GM12878 (cell line): ENCODE measurements around the gene TIRAP. TPM values are rescaled to one million over a fixed set of nuclear protein-coding genes. Genes with fewer than 3 reads are reported as not detected.

Source experiments
- ATAC-seq: fragments of 200-7000 bp; cut with Tn5 transposase; 3 replicates; pipeline ENCODE4 v1.9.1; 2020; ENCODE audit warnings: mild to moderate bottlenecking, moderate library complexity
- BruUV-seq: library from RNA; stranded (reverse); fragments of 400-500 nt; replicated peaks from 2 replicates; lab custom pipeline; 2021; lab: Mats Ljungman, UMichigan
- CTCF ChIA-PET: fragments of 300-600 bp; sonication (Branson Sonifier 250); formaldehyde crosslinking; extraction: SDS; loops from one replicate; lab custom pipeline; 2021; ENCODE audit warnings: inconsistent platforms; lab: Yijun Ruan, JAX
- POLR2A ChIA-PET: fragments of 350-600 bp; formaldehyde crosslinking; extraction: SDS; loops from one replicate; lab custom pipeline; 2021; ENCODE audit warnings: inconsistent platforms; lab: Charles Lee
- RAD21 ChIA-PET: fragments of 300-600 bp; sonication (Branson Sonifier 250); formaldehyde crosslinking; loops from one replicate; lab custom pipeline; 2023; ENCODE audit warnings: antibody characterized with exemption; ENCODE audit not compliant: unreplicated experiment; lab: Charles Lee
- SMC1A ChIA-PET: fragments of 300-600 bp; sonication (Branson Sonifier 250); formaldehyde crosslinking; loops from one replicate; lab custom pipeline; 2023; ENCODE audit not compliant: unreplicated experiment, uncharacterized antibody; lab: Charles Lee
- DNase-seq: peaks from one replicate; pipeline ENCODE4 v3.0.0-alpha.2; 2011; ENCODE audit warnings: low read depth, low spot score
- FAIRE-seq: peaks from 3 replicates; lab custom pipeline; 2011; peaks lifted over from hg19 to GRCh38; lab: Jason Lieb, UNC
- H2AFZ ChIP-seq: 2 replicates; pipeline ENCODE4 v1.6.0; 2011; ENCODE audit warnings: low read depth, low read length, control low read depth; ENCODE audit not compliant: control insufficient read depth
- H3K27ac ChIP-seq: 2 replicates; pipeline ENCODE4 v1.5.1; 2011; ENCODE audit warnings: control low read depth; ENCODE audit not compliant: control insufficient read depth, insufficient read depth
- H3K27me3 ChIP-seq, 2 experiments: replicated peaks in 1 of 2; 2 replicates each; pipeline versions ENCODE4 v1.6.0 to v1.6.1; 2011; ENCODE audit warnings: low read length in 1 of 2; ENCODE audit not compliant: control insufficient read depth in 2 of 2, insufficient read depth in 2 of 2
- H3K36me3 ChIP-seq, 2 experiments: 2 replicates each; pipeline ENCODE4 v1.5.1; 2011; ENCODE audit warnings: low read length in 1 of 2; ENCODE audit not compliant: control insufficient read depth in 2 of 2, insufficient read depth in 2 of 2
- H3K4me1 ChIP-seq: 2 replicates; pipeline ENCODE4 v1.6.1; 2011; ENCODE audit warnings: mild to moderate bottlenecking, low read length, moderate library complexity, mixed read lengths; ENCODE audit not compliant: control insufficient read depth, insufficient read depth
- H3K4me2 ChIP-seq: 2 replicates; pipeline ENCODE4 v1.6.0; 2011; ENCODE audit warnings: control low read depth; ENCODE audit not compliant: control insufficient read depth, insufficient read depth
- H3K4me3 ChIP-seq: fragments of 200-600 bp; sonication (generic); 2 replicates; pipeline ENCODE4 v1.5.1; 2016
- H3K79me2 ChIP-seq: 2 replicates; pipeline ENCODE4 v1.6.0; 2011; ENCODE audit warnings: low read length; ENCODE audit not compliant: control insufficient read depth, insufficient read depth
- H3K9ac ChIP-seq: 2 replicates; pipeline ENCODE4 v1.8.0; 2011; ENCODE audit warnings: low read length, control low read depth, mixed read lengths; ENCODE audit not compliant: control insufficient read depth, insufficient read depth
- H3K9me3 ChIP-seq: replicated peaks from 3 replicates; pipeline ENCODE4 v1.5.1; 2011; ENCODE audit warnings: mild to moderate bottlenecking, low read length; ENCODE audit not compliant: control insufficient read depth, insufficient read depth
- H4K20me1 ChIP-seq: 2 replicates; pipeline ENCODE4 v1.6.0; 2011; ENCODE audit not compliant: control insufficient read depth, insufficient read depth
- BRCA1 ChIP-seq: IDR thresholded peaks from 2 replicates; pipeline ENCODE4 v1.6.1; 2011; ENCODE audit warnings: low read depth, low read length, improper control_type of control experiment
- CHD2 ChIP-seq: IDR thresholded peaks from 2 replicates; pipeline ENCODE4 v1.6.1; 2011; ENCODE audit warnings: low read depth, low read length, improper control_type of control experiment, borderline replicate concordance
- DPF2 ChIP-seq: fragments of 450-650 bp; IDR thresholded peaks from 2 replicates; pipeline ENCODE4 v1.6.1; 2017; ENCODE audit warnings: mild to moderate bottlenecking
- ESRRA ChIP-seq: IDR thresholded peaks from 2 replicates; pipeline ENCODE4 v1.6.1; 2012; ENCODE audit warnings: mild to moderate bottlenecking, low read length, improper control_type of control experiment
- GATAD2B ChIP-seq: fragments of 450-650 bp; conservative IDR thresholded peaks from 2 replicates; pipeline ENCODE4 v1.6.1; 2017; ENCODE audit warnings: low read depth, mild to moderate bottlenecking, moderate library complexity
- HCFC1 ChIP-seq: fragments of 150-350 bp; IDR thresholded peaks from 2 replicates; pipeline ENCODE4 v1.6.1; 2014; ENCODE audit warnings: low read length
- MXI1 ChIP-seq: fragments of 150-350 bp; IDR thresholded peaks from 2 replicates; pipeline ENCODE4 v1.6.1; 2011; ENCODE audit warnings: low read depth, mild to moderate bottlenecking, inconsistent platforms, low read length, improper control_type of control experiment
- NFXL1 ChIP-seq: fragments of 450-650 bp; IDR thresholded peaks from 2 replicates; pipeline ENCODE4 v1.6.1; 2017; ENCODE audit warnings: antibody characterized with exemption, mild to moderate bottlenecking, borderline replicate concordance
- NR2C2 ChIP-seq: IDR thresholded peaks from 2 replicates; pipeline ENCODE4 v1.6.1; 2011; ENCODE audit warnings: borderline replicate concordance, low read depth; ENCODE audit not compliant: control insufficient read depth, insufficient read length
- NRF1 ChIP-seq: conservative IDR thresholded peaks from 2 replicates; pipeline ENCODE4 v1.6.1; 2011; ENCODE audit warnings: mild to moderate bottlenecking, low read depth, low read length, improper control_type of control experiment
- RAD21 ChIP-seq: IDR thresholded peaks from 2 replicates; pipeline ENCODE4 v1.6.1; 2011; ENCODE audit warnings: mild to moderate bottlenecking, low read depth, low read length, moderate library complexity; ENCODE audit not compliant: insufficient read depth
- RBBP5 ChIP-seq: fragments of 200-600 bp; sonication (generic); conservative IDR thresholded peaks from 2 replicates; pipeline ENCODE4 v1.6.1; 2016
- STAT1 ChIP-seq: fragments of 450-650 bp; conservative IDR thresholded peaks from 2 replicates; pipeline ENCODE4 v1.6.1; 2014; ENCODE audit warnings: antibody characterized with exemption, mild to moderate bottlenecking
- WRNIP1 ChIP-seq: IDR thresholded peaks from 2 replicates; pipeline ENCODE4 v1.6.1; 2011; ENCODE audit warnings: low read depth, low read length, improper control_type of control experiment, borderline replicate concordance
- ZNF687 ChIP-seq: fragments of 450-650 bp; IDR thresholded peaks from 2 replicates; pipeline ENCODE4 v1.6.1; 2017; ENCODE audit warnings: mild to moderate bottlenecking, moderate library complexity
- ZSCAN29 ChIP-seq: fragments of 450-650 bp; IDR thresholded peaks from 2 replicates; pipeline ENCODE4 v1.6.1; 2017; ENCODE audit warnings: mild to moderate bottlenecking, moderate library complexity
- ZZZ3 ChIP-seq: IDR thresholded peaks from 2 replicates; pipeline ENCODE4 v1.6.1; 2011; ENCODE audit warnings: low read depth; ENCODE audit not compliant: control insufficient read depth, insufficient read length
- WGBS: methylation state at CpG from one replicate; pipeline ENCODE4 v1.1.6; 2016; ENCODE audit warnings: low lambda C conversion rate; ENCODE audit not compliant: insufficient replicate concordance, insufficient coverage; ENCODE audit errors: missing lambda C conversion rate; 5-methylcytosine and 5-hydroxymethylcytosine counted together
- in situ Hi-C: fragments of 300-500 bp; cut with MboI; formaldehyde crosslinking; loops from 9 replicates; pipeline ENCODE4 v1.14.3; 2018; ENCODE audit warnings: mixed read lengths
- intact Hi-C: fragments of 100-400 bp; cut with micrococcal nuclease; formaldehyde crosslinking; loops from one replicate; pipeline ENCODE4 v1.14.2; 2022; ENCODE audit not compliant: unreplicated experiment
- polyA plus RNA-seq, 11 experiments: library from polyadenylated mRNA; depleted of rRNA in 4 of 11; unstranded in 6 of 11; stranded (reverse) in 5 of 11; fragments of >200 nt; fragmentation: Nextera tagmentation in 4 of 11; fragmentation: Illumina TruSeq in 1 of 11; extraction: Ambion mirVana in 4 of 11; extraction: Trizol in 1 of 11; gene quantifications; 1 replicate in 1 of 11; 2 replicates in 10 of 11; pipeline versions ENCODE4 v1.2.1 to v1.2.3, GENCODE V29; 2011 to 2016; ENCODE audit warnings: inconsistent platforms in 2 of 11, missing spikeins in 2 of 11, low read depth in 1 of 11
- total RNA-seq, 4 experiments: library from RNA; depleted of rRNA in 3 of 4; stranded (reverse); fragments of >200 nt in 3 of 4; fragmentation: Illumina TruSeq in 1 of 4; extraction: Trizol in 1 of 4; gene quantifications; 2 replicates each; pipeline versions ENCODE4 v1.2.1 to v1.2.3, GENCODE V29; 2013 to 2021
- TF ChIP-seq, protein P1 (sequence below): fragments of 450-650 bp; IDR thresholded peaks from 2 replicates; pipeline ENCODE4 v1.6.1; 2016; ENCODE audit warnings: mild to moderate bottlenecking

Gene TIRAP
- total and polyA plus RNA-seq, 10 of the 15 experiments (the other 5 are each of a cell fraction or from before 2014, with no cell fraction given) = 0.76 to 9.9 (median 4.7) TPM

DNA sequence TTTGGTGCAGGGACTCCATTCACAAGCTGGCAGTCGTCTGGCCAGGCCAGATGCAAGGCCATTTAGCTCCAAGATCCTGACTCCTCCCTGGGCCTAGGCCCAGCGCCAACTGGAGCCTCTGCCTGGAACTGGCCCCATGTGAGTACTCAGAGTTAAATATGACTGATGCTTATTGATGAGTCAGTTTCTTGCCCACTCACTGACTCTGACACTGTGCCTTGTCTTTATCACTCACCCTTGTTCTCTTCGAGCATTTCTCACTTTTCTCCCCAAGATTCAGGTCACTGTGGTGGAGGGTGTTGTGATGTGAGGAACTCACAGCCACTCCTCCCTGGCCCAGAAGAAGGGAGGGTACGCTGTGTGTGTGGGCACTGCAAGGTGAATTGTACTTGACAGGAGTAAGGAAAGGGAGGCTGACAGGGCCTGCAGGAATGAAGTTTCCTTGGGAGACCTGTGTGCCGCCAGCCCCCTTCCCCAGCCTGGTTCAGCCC lies 49.4 kb downstream of the TIRAP start:
- Histone ChIP-seq H4K20me1 (no peaks in the 10 kb centered on the region), H3K9ac (no peak overlapping the region)
- SMC1A ChIA-PET = no interaction called here
- no TSS peak for BruUV-seq
- TF ChIP-seq DPF2 (no peak), NR2C2 (no peak), MXI1 (no peak), CHD2 (no peak), WRNIP1 (no peak), ZSCAN29 (no peak), GATAD2B (no peak), NRF1 (no peak), RAD21 (no peak), ESRRA (no peak), STAT1 (no peak), BRCA1 (no peak), ZNF687 (no peak), RBBP5 (no peak), HCFC1 (no peak), ZZZ3 (no peak), NFXL1 (no peak)
- TF ChIP-seq, protein P1, sequence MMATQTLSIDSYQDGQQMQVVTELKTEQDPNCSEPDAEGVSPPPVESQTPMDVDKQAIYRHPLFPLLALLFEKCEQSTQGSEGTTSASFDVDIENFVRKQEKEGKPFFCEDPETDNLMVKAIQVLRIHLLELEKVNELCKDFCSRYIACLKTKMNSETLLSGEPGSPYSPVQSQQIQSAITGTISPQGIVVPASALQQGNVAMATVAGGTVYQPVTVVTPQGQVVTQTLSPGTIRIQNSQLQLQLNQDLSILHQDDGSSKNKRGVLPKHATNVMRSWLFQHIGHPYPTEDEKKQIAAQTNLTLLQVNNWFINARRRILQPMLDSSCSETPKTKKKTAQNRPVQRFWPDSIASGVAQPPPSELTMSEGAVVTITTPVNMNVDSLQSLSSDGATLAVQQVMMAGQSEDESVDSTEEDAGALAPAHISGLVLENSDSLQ = no peak
- TF ChIP-seq, all 136 proteins: peak for 0
- no peak overlapping the region for H3K4me2 ChIP-seq
- CTCF ChIA-PET = no interaction called here
- DNase-seq = no peak
- no peak for FAIRE-seq
- no peaks in the 10 kb centered on the region for H3K27me3 ChIP-seq
- in situ Hi-C loops = no loop called here
- H3K36me3 ChIP-seq = peaks cover 22 to 29% of the 10 kb centered on the region in 2 experiments
- POLR2A ChIA-PET = no interaction called here
- WGBS = 89% methylated on average over 5 of the region's 5 CpGs
- no peak overlapping the region for H3K4me3 ChIP-seq
- H3K79me2 ChIP-seq = no peaks in the 10 kb centered on the region
- no peaks in the 10 kb centered on the region for H3K9me3 ChIP-seq
- H3K4me1 ChIP-seq = no peaks in the 10 kb centered on the region; the same call in 1 of the 2 replicates
- intact Hi-C loops = no loop called here
- no peak for ATAC-seq
- RAD21 ChIA-PET = no interaction called here
- no peak overlapping the region for H3K27ac ChIP-seq
- no peak overlapping the region for H2AFZ ChIP-seq
